ENCODE data around the gene UBE2E1.
"Not testable (repeated sequence)": the region's sequence is repeated elsewhere in the genome, so short reads cannot be mapped to it uniquely, and the experiment has no call there.

The UBE2E1 gene

GRCh38 chr3:23869977-23870662 lies 64.4 kb downstream of the UBE2E1 start:
- H3K36me3 ChIP-seq (ENCODE audit: insufficient read depth, low read length): no peaks in the 10 kb centered on the region
- no peak overlapping the region for H3K9ac ChIP-seq (ENCODE audit: insufficient read length)
- DNase-seq (ENCODE audit: low read depth, low spot score): no peak
- H3K4me3 ChIP-seq: no peak overlapping the region
- TF ChIP-seq POLR2AphosphoS5 (IDR thresholded peaks at IDR 0.05; ENCODE audit: borderline replicate concordance, low read depth, low read length): no peak
- no peak for TF ChIP-seq EZH2 (IDR thresholded peaks at IDR 0.05)
- no peak for TF ChIP-seq FOXP2 (optimal IDR thresholded peaks at IDR 0.05; ENCODE audit: control extremely low read depth, extremely low read length, insufficient read depth)
- H3K27ac ChIP-seq: no peak overlapping the region
- H3K9me3 ChIP-seq (ENCODE audit: low read depth, low read length): no peaks in the 10 kb centered on the region

DNA sequence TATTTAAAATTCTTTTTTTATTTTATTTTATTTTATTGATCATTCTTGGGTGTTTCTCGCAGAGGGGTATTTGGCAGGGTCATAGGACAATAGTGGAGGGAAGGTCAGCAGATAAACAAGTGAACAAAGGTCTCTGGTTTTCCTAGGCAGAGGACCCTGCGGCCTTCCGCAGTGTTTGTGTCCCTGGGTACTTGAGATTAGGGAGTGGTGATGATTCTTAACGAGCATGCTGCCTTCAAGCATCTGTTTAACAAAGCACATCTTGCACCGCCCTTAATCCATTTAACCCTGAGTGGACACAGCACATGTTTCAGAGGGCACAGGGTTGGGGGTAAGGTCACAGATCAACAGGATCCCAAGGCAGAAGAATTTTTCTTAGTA lies 64.9 kb downstream of the UBE2E1 start:
- not testable (repeated sequence) for H3K36me3 ChIP-seq (ENCODE audit: insufficient read depth, low read length)

GRCh38 chr3:23871361-23871760 lies 65.6 kb downstream of the UBE2E1 start:
- not testable (repeated sequence) for H3K36me3 ChIP-seq (ENCODE audit: insufficient read depth, low read length); H3K9me3 ChIP-seq (ENCODE audit: low read depth, low read length); DNase-seq (ENCODE audit: low read depth, low spot score); H3K4me3 ChIP-seq; H3K9ac ChIP-seq (ENCODE audit: insufficient read length); H3K27ac ChIP-seq

More for the DNA sequence above, 64.9 kb downstream of the UBE2E1 start:
- DNase-seq (ENCODE audit: low read depth, low spot score); H3K4me3 ChIP-seq; H3K9me3 ChIP-seq (ENCODE audit: low read depth, low read length); H3K27ac ChIP-seq; H3K9ac ChIP-seq (ENCODE audit: insufficient read length): not testable (repeated sequence)

DNA sequence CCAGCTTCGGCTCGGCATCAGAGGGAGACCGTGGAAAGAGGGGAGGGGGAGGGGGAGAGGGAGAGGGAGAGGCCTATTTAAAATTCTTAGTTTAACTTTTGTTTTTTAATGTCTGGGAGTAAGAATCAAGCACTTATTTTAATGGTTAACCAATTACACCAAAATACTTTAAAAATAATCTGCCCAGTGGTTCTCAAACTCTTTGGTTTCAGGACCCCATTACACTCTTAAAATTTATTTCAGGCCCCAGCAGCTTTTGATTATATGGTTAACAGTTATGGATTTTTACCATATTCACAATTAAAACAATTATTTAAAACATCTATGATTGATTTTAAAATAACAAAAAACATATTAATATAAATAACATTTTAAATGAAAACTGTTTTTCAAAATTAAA lies 66.6 kb downstream of the UBE2E1 start:
- H3K27ac ChIP-seq: no peak overlapping the region
- no peaks in the 10 kb centered on the region for H3K9me3 ChIP-seq (ENCODE audit: low read depth, low read length)
- no peak for DNase-seq (ENCODE audit: low read depth, low spot score)
- H3K4me3 ChIP-seq: no peak overlapping the region
- TF ChIP-seq POLR2AphosphoS5 (IDR thresholded peaks at IDR 0.05; ENCODE audit: borderline replicate concordance, low read depth, low read length) (no peak), FOXP2 (optimal IDR thresholded peaks at IDR 0.05; ENCODE audit: control extremely low read depth, extremely low read length, insufficient read depth) (no peak), EZH2 (IDR thresholded peaks at IDR 0.05) (no peak)
- H3K9ac ChIP-seq (ENCODE audit: insufficient read length): no peak overlapping the region
- H3K36me3 ChIP-seq (ENCODE audit: insufficient read depth, low read length): no peaks in the 10 kb centered on the region

DNA sequence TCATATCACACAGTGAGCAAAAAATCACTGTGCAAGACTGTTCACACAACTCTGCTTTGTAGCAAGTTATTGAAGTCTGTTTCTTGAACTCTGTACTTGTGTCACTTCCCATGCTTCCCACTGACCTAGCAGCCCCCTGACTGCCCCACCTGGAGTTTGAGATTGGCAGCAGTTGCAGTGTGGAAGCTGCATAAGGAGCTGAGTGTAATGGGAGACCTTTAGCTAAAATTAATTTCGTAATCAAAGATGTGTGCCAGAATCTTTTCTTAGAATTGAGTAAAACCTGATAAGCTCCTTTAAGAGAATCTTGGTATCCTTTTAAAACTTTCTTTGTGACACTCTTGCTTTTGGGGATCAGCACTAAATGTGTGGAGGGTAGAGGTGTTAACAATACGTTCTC lies 68.2 kb downstream of the UBE2E1 start:
- Histone ChIP-seq H3K9ac (ENCODE audit: insufficient read length) (no peak overlapping the region), H3K9me3 (ENCODE audit: low read depth, low read length) (no peaks in the 10 kb centered on the region), H3K36me3 (ENCODE audit: insufficient read depth, low read length) (peaks cover 3% of the 10 kb centered on the region; the same call in 1 of the 2 replicates), H3K4me3 (no peak overlapping the region), H3K27ac (no peak overlapping the region)
- no peak for DNase-seq (ENCODE audit: low read depth, low spot score)
- no peak for TF ChIP-seq FOXP2 (optimal IDR thresholded peaks at IDR 0.05; ENCODE audit: control extremely low read depth, extremely low read length, insufficient read depth)
- no peak for TF ChIP-seq EZH2 (IDR thresholded peaks at IDR 0.05)
- no peak for TF ChIP-seq POLR2AphosphoS5 (IDR thresholded peaks at IDR 0.05; ENCODE audit: borderline replicate concordance, low read depth, low read length)

DNA sequence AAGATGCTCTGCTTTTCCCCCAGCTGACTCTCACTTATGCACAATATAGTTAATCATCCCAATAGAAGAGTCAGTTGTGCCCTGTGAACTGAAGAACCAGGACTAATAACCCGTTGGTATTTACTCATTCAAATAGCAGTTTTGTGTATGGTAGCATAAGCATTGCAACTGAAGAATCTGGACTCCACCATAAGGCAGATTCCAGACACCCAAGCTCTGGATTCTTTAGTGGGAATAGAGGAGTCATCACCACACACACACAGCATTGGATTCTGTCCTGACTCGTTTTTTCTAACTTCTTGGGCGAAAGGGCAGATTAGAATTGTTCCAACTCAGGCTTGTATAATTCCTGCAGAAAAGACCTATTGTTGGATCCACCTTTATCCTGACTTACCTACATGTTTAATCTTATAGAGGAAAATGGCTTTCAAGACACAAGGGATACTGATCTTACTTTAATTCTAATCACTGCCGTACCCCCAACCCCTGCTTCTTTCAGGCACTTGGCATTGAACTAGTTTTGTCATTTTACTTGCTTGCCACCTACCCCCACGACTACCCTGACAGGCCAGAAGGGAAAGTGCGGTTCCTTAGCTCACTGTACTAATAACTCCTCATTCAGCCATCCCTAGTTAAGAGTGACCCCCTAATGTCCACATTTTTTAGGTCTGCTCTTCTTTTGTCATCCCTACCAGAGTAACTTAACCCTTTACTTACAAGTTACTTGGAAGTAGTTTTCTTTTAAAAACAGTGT lies 68.8 kb downstream of the UBE2E1 start:
- Histone ChIP-seq H3K9ac (ENCODE audit: insufficient read length) (no peak overlapping the region), H3K27ac (no peak overlapping the region)

DNA sequence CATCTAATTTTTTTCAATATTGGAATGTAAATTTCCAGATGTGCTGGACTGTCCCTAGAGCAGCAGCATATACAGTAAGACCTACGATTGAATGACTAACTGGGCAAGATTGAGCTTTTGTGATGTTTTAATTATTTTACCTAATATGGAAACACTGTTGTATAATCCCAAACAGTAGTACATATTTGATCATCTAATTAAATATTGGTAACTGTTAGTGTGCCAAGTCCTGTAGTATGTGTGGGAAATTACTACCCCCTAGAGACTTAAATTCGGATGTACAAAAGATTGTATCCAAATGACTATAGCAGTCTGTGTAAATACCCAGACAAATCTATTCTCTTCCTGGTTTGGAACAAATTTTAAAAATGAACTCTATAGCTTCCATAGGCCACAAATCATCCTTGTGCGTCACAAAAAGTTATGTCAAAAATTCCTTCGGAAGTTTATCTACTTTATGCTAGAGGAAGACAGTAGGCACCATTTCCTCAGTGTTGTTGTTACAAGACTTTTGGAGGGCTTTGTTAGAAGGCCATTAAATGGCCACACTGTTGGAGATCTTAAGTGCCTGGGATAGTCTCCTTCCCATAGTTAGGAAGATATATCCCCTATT lies 69.5 kb downstream of the UBE2E1 start:
- Histone ChIP-seq H3K36me3 (ENCODE audit: insufficient read depth, low read length) (peaks cover 5% of the 10 kb centered on the region; the same call in 1 of the 2 replicates), H3K4me3 (no peak overlapping the region), H3K9me3 (ENCODE audit: low read depth, low read length) (no peaks in the 10 kb centered on the region), H3K27ac (no peak overlapping the region), H3K9ac (ENCODE audit: insufficient read length) (no peak overlapping the region)
- no peak for DNase-seq (ENCODE audit: low read depth, low spot score)
- TF ChIP-seq POLR2AphosphoS5 (IDR thresholded peaks at IDR 0.05; ENCODE audit: borderline replicate concordance, low read depth, low read length) (no peak), EZH2 (IDR thresholded peaks at IDR 0.05) (no peak), FOXP2 (optimal IDR thresholded peaks at IDR 0.05; ENCODE audit: control extremely low read depth, extremely low read length, insufficient read depth) (no peak)

More for the DNA sequence above, 68.8 kb downstream of the UBE2E1 start:
- Histone ChIP-seq H3K9me3 (ENCODE audit: low read depth, low read length) (no peaks in the 10 kb centered on the region), H3K36me3 (ENCODE audit: insufficient read depth, low read length) (peaks cover 5% of the 10 kb centered on the region; the same call in 1 of the 2 replicates), H3K4me3 (no peak overlapping the region)
- TF ChIP-seq FOXP2 (optimal IDR thresholded peaks at IDR 0.05; ENCODE audit: control extremely low read depth, extremely low read length, insufficient read depth): no peak
- no peak for TF ChIP-seq EZH2 (IDR thresholded peaks at IDR 0.05)
- TF ChIP-seq POLR2AphosphoS5 (IDR thresholded peaks at IDR 0.05; ENCODE audit: borderline replicate concordance, low read depth, low read length): no peak
- DNase-seq (ENCODE audit: low read depth, low spot score): no peak

- no peaks in the 10 kb centered on the region for H3K9me3 ChIP-seq (ENCODE audit: low read depth, low read length)
- H3K4me3 ChIP-seq: no peak overlapping the region
- H3K36me3 ChIP-seq (ENCODE audit: insufficient read depth, low read length): peaks cover 10% of the 10 kb centered on the region; the same call in 1 of the 2 replicates
- no peak overlapping the region for H3K27ac ChIP-seq
- no peak overlapping the region for H3K9ac ChIP-seq (ENCODE audit: insufficient read length)
- no peak for DNase-seq (ENCODE audit: low read depth, low spot score)
- no peak for TF ChIP-seq POLR2AphosphoS5 (IDR thresholded peaks at IDR 0.05; ENCODE audit: borderline replicate concordance, low read depth, low read length)
- no peak for TF ChIP-seq FOXP2 (optimal IDR thresholded peaks at IDR 0.05; ENCODE audit: control extremely low read depth, extremely low read length, insufficient read depth)
- no peak for TF ChIP-seq EZH2 (IDR thresholded peaks at IDR 0.05)
Observed at GRCh38 chr3:23876923-23877322, 71.2 kb downstream of the UBE2E1 start.
